NCI-H226 (cell line): ENCODE measurements around the gene SNPH.
"Not testable (repeated sequence)": the region's sequence is repeated elsewhere in the genome, so short reads cannot be mapped to it uniquely, and the experiment has no call there.

Experiments
- DNase-seq: peaks from one replicate; pipeline ENCODE4 v3.0.0-alpha.2; 2015

SNPH gene, protein sequence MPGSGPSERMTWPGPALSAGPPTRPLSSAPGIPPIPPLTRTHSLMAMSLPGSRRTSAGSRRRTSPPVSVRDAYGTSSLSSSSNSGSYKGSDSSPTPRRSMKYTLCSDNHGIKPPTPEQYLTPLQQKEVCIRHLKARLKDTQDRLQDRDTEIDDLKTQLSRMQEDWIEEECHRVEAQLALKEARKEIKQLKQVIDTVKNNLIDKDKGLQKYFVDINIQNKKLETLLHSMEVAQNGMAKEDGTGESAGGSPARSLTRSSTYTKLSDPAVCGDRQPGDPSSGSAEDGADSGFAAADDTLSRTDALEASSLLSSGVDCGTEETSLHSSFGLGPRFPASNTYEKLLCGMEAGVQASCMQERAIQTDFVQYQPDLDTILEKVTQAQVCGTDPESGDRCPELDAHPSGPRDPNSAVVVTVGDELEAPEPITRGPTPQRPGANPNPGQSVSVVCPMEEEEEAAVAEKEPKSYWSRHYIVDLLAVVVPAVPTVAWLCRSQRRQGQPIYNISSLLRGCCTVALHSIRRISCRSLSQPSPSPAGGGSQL

DNA sequence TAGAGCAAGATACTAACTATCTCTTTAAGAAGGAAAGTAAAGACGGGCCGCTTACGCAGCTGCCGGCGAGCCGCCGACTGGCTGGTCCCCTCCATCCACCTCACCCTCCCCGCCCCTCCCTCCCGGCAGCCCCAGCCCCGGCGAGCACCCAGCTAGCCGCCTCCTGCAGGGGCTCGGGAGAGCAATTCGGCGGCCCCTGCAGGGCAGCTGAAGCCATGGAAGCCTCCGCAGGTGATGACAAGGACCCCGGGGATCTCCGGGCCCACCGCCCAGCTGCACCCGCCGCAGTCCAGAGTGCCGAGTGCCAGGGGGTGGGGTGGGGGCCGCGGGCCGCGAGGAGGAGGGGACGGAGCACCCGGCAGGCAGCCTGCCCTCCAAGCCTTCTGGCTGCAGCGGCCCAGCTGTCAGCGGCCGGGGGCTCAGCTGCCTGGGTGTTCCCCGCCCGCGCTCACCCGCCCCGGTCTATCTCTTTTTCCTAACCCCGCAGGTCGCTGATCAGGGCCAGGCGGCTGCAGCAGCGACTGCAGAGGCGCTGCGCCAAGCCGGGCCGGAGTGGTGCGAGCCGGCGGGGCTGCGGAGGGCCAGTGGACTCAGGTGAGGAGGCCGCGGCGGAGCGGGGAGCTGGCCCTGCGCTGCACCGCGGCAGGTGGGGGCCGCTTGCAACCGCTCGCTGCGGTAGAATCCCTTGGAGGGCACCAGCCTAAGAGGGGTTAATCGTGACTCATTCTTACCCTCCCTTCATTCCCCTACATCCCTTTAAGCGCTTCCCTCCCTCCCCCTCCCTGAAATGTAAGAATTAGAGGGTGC, at the start of gene SNPH:
Gene SNPH (plus strand): TSS at position 128 of the 807 bp plus-strand sequence. CDS start 29,946 bp downstream, outside the sequence.
- DNase-seq, result peak; percentile 46

DNA sequence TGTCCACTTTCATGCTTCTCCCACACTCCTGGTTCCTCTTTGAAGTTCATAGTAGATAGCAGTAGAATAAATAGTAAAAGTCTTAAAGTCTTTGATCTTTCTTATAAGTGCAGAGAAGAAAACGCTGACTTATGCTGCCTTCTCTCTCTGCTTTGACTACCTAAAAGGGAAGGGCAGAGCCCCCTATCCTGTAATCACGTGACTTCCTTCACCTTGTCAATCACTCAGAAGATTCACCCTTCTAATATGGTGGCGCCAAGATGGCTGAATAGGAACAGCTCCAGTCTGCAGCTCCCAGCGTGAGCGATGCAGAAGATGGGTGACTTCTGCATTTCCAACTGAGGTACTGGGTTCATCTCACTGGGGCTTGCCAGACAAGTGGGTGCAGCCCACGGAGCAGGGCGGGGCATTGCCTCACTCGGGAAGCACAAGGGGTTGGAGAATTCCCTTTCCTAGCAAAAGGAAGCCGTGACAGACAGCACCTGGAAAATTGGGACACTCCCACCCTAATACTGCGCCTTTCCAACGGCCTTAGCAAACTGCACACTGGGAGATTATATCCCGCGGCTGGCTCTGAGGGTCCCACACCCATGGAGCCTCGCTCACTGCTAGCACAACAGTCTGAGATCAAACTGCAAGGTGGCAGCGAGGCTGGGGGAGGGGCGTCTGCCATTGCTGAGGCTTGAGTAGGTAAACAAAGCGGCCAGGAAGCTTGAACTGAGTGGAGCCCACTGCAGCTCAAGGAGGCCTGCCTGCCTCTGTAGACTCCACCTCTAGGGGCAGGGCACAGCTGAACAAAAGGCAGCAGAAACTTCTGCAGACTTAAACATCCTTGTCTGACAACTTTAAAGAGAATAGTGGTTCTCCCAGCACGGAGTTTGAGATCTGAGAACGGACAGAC, 49.3 kb upstream of the SNPH start:
- not testable (repeated sequence) for DNase-seq

DNA sequence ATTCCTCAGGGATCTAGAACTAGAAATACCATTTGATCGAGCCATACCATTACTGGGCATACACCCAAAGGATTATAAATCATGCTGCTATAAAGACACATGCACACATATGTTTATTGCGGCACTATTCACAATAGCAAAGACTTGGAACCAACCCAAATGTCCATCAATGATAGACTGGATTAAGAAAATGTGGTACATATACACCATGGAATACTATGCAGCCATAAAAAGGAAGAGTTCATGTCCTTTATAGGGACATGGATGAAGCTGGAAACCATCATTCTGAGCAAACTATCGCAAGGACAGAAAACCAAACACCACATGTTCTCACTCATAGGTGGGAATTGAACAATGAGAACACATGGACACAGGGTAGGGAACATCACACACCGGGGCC, 43.3 kb upstream of the SNPH start:
- DNase-seq, result not testable (repeated sequence)

DNA sequence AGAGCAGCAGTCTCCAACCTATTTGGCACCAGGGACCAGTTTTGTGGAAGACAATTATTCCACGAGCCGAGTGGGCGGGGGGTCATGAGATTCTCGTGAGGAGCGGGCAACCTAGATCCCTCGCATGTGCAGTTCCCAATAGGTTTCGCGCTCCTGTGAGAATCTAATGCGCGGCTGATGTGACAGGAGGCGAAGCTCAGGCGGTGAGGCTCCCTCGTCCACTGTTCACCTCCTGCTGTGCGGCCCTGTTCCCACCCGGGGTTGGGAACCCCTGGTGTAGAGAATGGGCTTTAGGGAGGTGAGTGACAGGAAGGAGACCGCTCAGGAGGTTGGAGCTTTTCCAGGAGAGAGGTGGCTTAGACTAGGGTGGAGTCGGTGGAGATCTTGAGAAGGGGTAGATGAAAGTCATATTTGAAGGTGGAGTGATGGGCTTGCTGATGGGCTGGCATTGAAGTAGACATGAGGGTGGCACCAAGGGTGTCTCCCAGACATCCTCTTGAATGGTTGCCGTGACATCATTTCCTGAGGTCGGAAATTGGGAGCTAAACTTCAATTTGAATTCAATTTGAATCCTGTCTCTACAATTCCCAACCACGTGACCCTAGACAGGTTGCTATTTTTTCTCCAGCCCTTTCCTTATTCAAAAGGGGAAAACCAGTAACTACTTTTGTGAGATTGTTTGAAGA, 41.7 kb upstream of the SNPH start:
- DNase-seq, result no peak

DNA sequence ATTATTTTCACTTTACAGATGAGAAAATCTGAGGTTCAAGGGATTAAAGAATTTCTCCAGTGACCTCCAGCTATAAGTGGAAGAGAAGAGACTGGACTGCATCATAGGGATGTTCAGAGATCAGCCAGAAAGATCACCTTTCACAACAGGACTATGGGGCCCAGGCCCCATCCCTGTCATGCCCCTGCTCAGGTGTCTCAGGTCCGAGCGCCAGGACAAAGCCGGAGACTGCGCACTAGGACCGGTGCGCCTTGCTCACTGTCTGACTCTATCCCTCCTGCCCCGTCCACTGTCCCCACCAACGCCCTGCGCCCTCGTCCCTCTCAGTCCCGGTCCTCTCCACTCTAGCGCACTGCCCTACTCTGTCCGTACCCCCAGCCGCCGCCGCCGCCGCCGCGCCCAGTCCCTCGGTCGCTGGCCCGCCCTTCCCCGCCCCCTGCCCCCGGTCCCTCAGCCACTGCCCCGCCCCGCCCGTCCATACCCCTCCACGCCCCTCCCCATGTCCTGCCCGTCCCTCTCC, 40.8 kb upstream of the SNPH start:
- DNase-seq, result no peak

DNA sequence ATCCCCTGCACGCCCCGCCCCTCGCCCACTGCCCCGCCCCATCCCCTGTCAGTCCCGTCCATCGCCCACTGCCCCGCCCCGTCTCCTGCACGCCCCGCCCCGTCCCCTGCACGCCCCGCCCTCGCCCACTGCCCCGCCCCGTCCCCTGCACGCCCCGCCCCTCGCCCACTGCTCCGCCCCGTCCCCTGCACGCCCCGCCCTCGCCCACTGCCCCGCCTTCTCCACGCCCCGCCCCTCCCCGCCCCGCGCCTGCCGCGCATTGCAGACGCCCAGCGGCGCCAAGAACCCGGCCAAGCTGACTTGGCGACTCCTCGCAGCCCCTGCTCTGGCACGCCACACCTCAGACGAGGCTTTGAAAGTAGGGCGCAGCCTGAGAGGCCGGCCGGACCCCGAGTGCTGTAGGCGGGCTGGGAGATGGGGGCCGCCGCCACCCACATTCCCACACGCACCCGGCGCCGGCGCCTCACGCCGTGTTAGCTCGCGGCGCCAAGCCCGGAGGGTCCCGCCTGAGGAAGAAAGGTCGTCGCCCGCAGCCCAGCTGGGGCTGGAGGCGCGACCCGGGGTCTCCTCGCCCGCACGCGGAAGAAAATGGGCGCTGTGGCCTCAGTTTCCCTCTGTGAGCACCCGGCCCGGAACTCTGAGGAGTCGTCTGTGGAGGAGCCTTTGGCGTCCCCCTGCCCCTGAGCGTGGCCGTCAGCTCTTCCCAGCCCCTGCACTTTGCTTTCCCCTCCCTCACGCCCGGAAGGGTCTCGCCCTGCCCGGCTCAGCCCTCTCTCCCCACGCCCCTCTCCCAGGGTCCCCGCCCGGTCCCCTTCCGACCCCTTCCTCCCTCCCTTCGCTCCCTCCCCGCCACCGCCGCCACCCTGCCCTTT, 40.1 kb upstream of the SNPH start, which contains the start of gene RAD21L1:
Gene RAD21L1 (plus strand): TSS at position 262 of the 872 bp plus-strand sequence. CDS start 2,410 bp downstream, outside the sequence.
- no peak for DNase-seq

DNA sequence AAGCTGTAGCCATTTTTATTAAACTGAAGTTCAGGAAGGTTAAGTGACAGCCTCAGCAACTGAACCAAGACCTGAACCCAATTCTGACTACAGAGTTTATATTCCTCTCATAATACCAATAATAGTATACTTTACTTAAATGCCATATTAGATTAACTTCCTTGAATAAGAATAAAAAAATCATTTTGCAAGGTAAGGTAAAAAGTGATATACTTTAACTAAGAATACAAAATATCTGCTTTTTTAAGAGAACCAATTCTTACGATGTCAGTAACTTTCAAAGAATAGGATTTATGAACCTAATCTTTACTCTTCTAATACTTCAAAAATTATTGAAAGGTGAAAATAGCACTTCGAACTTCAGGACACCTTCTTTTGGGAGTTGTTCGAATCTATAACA, 36.6 kb upstream of the SNPH start:
- DNase-seq, result no peak

DNA sequence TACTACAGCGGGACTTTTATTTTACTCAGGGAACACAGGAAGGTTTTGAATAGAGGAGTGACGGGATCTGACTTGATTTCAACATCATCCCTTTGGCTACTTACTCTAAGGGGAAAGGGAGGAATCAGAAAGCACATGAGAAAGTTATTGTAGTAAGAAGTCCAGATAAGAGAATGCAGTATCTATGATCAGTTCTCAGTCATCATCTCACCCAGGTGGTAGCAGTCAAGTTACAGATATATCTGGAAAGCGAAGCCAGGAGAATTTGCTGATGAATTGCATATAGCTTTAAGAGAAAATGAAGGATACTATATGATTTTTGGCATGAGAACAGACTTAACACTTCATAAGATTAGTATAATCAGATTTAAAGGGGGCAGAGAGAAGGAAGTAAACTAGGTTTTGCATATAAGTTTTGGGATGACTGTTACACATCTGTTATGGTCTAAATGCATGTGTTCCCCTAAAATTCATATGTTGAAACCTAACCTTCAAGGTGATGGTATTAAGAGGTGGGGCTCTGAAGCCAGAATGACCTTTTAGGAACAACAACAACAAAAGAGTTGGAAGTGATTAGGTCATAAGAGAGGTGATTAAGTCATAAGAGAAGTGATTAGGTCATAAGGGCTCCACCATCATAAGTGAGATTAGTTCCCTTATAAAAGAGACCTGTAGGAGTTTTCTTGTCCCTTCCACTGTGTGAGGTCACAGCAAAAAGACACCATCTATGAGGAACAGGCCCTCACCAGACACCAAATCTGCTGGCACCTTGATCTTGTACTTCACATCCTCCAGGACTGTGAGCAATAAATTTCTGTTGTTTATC, 33.6 kb upstream of the SNPH start:
- no peak for DNase-seq

DNA sequence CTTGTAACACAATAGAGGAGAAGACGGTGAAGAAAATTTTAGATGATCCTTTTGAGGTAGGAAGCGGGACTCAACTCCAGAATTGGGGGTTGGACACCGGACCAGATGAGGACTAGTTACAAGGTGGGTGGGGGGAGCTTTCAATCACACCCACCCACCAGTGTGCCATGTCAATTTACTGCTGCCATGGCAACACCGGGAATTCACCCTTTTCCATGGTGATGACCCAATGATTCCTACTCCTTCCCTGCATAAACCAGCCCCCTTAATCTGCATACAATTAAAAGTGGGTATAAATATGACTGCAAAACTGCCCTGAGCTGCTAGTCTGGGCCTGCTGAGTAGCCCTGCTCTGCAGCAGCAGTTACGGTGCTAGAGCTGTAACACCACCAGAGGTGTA, 25.5 kb upstream of the SNPH start:
- DNase-seq, result no peak

DNA sequence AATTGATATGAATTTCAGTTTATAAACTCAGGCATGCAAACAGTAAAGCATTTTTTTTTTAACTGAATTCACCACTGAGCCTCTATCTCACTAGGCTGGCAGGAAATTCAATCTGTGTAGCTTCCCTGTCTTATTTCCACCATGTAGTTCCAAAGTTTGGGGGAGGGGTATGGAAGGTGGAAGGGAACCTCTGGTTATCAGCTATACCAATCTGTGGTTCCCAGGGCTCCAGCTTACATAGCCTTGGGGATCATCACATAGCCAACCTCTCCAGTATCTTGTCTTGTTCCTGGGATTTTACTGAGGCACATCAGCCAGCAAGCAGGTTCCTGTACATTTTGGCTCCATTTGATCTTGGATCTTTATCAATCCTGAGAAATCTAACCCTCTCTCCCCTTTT, 24.6 kb upstream of the SNPH start:
- no peak for DNase-seq

DNA sequence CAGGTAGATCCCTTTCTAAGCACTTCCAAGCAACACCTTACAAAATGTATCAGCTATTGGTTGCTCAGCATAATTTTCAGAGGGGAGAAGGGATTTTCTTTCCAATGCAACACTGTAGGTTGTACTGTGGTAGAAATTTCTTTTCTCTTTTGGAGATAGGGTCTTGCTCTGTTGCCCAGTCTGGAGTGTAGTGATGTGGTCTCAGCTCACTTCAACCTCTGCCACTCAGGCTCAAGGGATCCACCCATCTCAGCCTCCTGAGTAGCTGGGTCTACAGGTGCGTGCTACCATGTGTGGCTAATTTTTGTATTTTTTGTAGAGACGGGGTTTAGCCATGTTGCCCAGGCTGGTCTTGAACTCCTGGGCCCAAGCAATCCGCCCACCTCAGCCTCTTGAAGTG, 24.0 kb upstream of the SNPH start:
- DNase-seq, result no peak

DNA sequence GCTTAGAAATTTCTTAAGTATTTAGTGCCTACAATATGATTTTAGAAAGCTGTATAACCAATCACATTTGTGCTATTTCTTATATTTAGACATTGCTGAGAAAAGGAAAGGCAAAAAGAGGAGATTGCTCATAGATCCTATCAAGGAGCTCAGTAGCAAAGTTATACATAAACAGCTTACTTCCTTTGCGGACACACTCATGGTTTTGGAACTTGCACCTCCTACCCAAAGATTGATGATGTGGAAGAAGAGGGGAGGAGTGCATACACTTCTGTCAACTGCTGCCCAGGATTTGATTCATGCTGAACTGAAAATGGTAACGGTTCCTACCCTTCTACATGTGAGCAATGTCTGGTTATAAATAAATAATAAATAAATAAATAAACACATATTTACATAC, 23.6 kb upstream of the SNPH start:
- DNase-seq, result peak; percentile 79

DNA sequence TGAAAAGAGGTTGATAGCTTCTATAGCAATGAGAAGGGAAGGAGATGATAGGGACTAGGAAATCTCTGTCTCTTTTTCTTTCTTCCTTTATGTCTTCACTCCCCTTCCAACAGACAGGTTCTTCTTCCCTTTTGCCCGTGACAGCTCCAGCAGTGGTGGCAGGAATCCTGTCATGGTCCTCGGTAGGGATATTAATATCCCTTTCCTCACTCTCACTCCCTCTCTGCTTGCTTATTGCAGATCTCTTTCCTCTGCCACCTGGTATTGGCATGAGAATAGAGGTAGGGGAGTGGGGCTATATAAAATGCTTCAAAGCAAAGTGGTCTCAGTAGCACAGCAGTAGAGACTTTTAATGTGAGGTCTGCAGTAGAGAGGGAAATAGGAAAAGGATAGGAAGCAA, 20.5 kb upstream of the SNPH start:
- DNase-seq, result no peak

DNA sequence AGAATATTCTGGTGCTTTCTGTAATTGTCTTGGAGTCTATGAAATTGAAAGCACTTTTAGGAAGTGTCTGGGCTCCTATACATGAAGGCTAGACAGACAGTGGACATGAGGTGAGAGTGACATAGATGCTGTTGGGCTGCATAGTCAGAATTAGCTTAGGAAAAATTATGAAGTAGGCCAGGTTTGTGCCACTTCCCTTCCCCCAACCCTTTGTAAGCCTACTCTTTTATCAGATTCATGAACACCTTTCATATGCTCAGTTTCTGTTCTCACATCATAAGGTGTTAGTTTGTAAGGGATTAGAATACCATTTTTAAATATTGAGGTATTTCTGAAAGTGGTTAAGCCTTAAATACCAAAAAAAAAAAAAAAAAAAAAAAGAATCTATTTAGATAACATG, 18.4 kb upstream of the SNPH start:
- no peak for DNase-seq

DNA sequence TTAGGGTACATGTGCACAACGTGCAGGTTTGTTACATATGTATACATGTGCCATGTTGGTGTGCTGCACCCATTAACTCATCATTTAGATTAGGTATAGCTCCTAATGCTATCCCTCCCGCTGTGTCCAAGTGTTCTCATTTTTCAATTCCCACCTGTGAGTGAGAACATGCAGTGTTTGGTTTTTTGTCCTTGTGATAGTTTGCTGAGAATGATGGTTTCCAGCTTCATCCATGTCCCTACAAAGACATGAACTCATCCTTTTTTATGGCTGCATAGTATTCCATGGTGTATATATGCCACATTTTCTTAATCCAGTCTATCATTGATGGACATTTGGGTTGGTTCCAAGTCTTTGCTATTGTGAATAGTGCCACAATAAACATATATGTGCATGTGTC, 15.8 kb upstream of the SNPH start:
- not testable (repeated sequence) for DNase-seq

DNA sequence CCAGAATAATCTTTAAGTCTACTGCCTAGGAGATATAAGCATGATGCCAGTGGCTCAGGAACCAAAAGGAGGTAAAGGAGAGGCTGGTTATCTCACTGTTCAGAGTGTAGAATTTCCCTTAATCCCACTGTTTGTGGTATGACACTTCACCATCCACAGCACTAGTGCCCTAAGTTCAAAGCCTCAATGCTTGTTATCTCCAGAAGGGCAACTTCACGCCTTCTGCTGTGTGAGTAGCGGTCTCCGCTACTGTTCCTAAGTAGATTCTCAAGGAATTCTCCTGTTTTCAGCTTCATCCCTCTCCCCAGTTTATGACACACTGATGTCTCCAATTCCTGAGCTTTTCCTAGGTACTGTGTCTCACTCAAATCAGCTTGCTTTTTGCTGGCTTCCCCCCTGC, 13.7 kb upstream of the SNPH start:
- no peak for DNase-seq

DNA sequence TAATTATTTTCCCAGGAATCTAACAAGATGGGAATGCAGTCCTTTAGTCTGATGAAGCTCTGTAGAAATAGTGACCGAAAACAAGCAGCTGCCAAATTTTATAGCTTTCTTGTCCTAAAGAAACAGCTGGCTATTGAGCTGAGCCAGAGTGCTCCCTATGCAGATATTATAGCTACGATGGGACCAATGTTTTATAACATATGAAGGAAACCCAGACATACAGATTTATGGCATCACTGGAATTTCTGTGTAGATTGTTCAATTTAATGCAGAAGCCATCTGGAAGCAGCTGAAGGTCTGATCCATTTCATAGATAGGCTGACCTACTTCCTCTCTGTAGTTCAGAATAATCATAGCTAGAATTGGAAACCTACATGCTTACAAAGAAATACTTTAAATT, 11.8 kb upstream of the SNPH start:
- DNase-seq, result no peak

DNA sequence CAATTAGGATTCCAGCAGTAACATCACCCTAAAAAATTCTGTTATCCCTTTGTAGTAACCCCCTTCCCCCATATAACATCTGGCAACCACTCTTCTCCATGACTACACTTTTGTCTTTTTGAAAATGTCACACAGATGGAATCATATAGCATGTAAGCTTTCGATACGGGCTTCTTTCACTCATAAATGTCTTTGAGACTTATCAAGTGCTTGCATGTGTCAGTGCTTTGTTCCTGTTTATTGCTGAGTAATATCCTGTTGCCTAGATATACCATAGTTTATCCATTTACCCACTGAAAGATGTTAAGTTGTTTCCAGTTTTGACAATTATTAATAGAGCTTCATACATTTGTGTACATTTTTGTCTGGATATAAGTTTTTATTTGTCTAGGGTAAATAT, 10.4 kb upstream of the SNPH start:
- DNase-seq, result no peak

DNA sequence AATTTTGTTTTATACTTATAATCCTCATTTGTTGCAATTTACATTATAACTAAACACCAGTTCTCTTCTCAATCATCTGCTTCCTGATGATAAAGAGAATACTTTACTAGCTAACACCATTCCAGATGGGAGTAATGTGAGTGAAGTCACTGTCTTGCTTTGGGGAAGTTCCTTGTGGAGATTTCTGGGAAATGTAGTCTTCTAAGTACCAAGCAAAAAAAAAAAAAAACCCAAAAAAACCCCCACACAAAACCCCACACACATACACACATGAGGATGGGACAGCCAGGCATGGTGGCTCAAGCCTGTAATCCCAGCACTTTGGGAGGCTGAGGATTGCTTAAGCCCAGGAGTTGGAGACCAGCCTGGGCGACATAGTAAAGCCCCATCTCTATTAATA, 2.2 kb upstream of the SNPH start:
- DNase-seq, result no peak

DNA sequence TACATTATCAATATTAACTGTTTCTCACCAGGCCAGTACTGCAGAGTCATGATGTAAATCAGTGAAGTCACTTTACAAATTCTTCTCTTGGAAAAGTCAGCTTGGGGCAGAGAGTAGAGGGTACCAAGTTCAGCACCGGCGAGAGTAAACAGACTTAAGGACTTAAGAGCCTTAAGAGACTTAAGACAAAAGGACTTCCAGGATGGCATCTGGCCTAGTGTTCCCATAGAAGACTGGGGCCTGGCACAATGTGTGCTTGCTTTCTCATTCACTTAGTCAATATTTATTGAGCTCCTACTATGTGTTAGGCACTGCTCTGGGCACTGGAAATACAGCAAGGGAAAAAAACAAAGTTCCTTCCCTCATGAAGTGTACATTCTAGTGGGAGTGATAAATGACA, 1.4 kb upstream of the SNPH start:
- no peak for DNase-seq
